ENCODE data around the gene SPTBN1. TPM values are rescaled to one million over a fixed set of nuclear protein-coding genes. Genes with fewer than 3 reads are reported as not detected.
"Not testable (repeated sequence)": the region's sequence is repeated elsewhere in the genome, so short reads cannot be mapped to it uniquely, and the experiment has no call there.

The SPTBN1 gene
- total and polyA plus RNA-seq, 4 experiments from 2014 or later, result 2.9 to 121 (median 87.3) TPM

- CTCF ChIA-PET (ENCODE audit: partially characterized antibody), result interaction anchor here (0.6 to 1.0 kb wide), 2 partner anchors 10 to 23 kb away, joined by 3 read pairs; no protein-coding TSS in a partner anchor
- no peak overlapping the region for H3K27ac ChIP-seq (ENCODE audit: low read depth, low read length)
- no peaks in the 10 kb centered on the region for H3K4me1 ChIP-seq (ENCODE audit: insufficient read depth, low read length)
Measured at GRCh38 chr2:54479424-54479823, 23.3 kb downstream of the SPTBN1 start.

GRCh38 chr2:54480025-54480424, 23.9 kb downstream of the SPTBN1 start:
- no peak overlapping the region for H3K27ac ChIP-seq (ENCODE audit: low read depth, low read length)
- Mint-ChIP-seq H3K36me3 (no peaks in the 10 kb centered on the region), H3K4me1 (peaks cover 0 to 6% (median 0%) of the 10 kb centered on the region in 4 donors), H3K27ac (no peak overlapping the region), H3K4me3 (no peak overlapping the region), H3K9me3 (peaks cover 0 to 13% (median 2%) of the 10 kb centered on the region in 8 donors), H3K27me3 (peaks cover 0 to 2% of the 10 kb centered on the region in 2 donors)
- intact Hi-C loops (cut with micrococcal nuclease), result no loop called here
- no peaks in the 10 kb centered on the region for H3K27me3 ChIP-seq (ENCODE audit: insufficient read depth, low read length)
- ChIA-PET POLR2A (ENCODE audit: partially characterized antibody) (no interaction called here), CTCF (ENCODE audit: partially characterized antibody) (interaction anchor here (1.0 kb wide), 1 partner anchor 23 kb away, joined by 3 read pairs; no protein-coding TSS in a partner anchor)
- H3K9me3 ChIP-seq (ENCODE audit: control insufficient read depth in 1 of 2, low read length in 2 of 2), result no peaks in the 10 kb centered on the region
- no peak overlapping the region for H3K4me3 ChIP-seq (ENCODE audit: low read length in 2 of 2)
- DNase-seq, result no peak
- no peaks in the 10 kb centered on the region for H3K4me1 ChIP-seq (ENCODE audit: insufficient read depth, low read length)
- H3K36me3 ChIP-seq (ENCODE audit: insufficient read depth, low read length), result no peaks in the 10 kb centered on the region

More at GRCh38 chr2:54479424-54479823, 23.3 kb downstream of the SPTBN1 start:
- Histone ChIP-seq H3K36me3 (ENCODE audit: insufficient read depth, low read length) (no peaks in the 10 kb centered on the region), H3K27me3 (ENCODE audit: insufficient read depth, low read length) (no peaks in the 10 kb centered on the region), H3K9me3 (ENCODE audit: control insufficient read depth in 1 of 2, low read length in 2 of 2) (no peaks in the 10 kb centered on the region), H3K4me3 (ENCODE audit: low read length in 2 of 2) (no peak overlapping the region)
- POLR2A ChIA-PET (ENCODE audit: partially characterized antibody), result no interaction called here
- intact Hi-C loops (cut with micrococcal nuclease), result no loop called here
- Mint-ChIP-seq H3K9me3 (peaks cover 0 to 7% (median under 1%) of the 10 kb centered on the region in 8 donors), H3K27ac (no peak overlapping the region), H3K4me1 (peaks cover 0 to 6% (median 0%) of the 10 kb centered on the region in 4 donors), H3K27me3 (peaks cover 0 to 2% of the 10 kb centered on the region in 2 donors), H3K4me3 (no peak overlapping the region), H3K36me3 (no peaks in the 10 kb centered on the region)
- no peak for DNase-seq

GRCh38 chr2:54481686-54482085, 25.6 kb downstream of the SPTBN1 start:
- H3K36me3 Mint-ChIP-seq, result no peaks in the 10 kb centered on the region
- intact Hi-C loops (cut with micrococcal nuclease), result no loop called here
- Histone ChIP-seq H3K27ac (ENCODE audit: low read depth, low read length) (no peak overlapping the region), H3K4me3 (ENCODE audit: low read length in 2 of 2) (no peak overlapping the region), H3K27me3 (ENCODE audit: insufficient read depth, low read length) (no peaks in the 10 kb centered on the region), H3K9me3 (ENCODE audit: control insufficient read depth in 1 of 2, low read length in 2 of 2) (no peaks in the 10 kb centered on the region), H3K36me3 (ENCODE audit: insufficient read depth, low read length) (no peaks in the 10 kb centered on the region), H3K4me1 (ENCODE audit: insufficient read depth, low read length) (no peaks in the 10 kb centered on the region)
- CTCF ChIA-PET (ENCODE audit: partially characterized antibody), result no interaction called here
- peaks cover 0 to 2% of the 10 kb centered on the region in 2 donors for H3K27me3 Mint-ChIP-seq
- no peak overlapping the region for H3K4me3 Mint-ChIP-seq
- H3K9me3 Mint-ChIP-seq, result peaks cover 0 to 13% (median 3%) of the 10 kb centered on the region in 8 donors
- H3K4me1 Mint-ChIP-seq, result peaks cover 0 to 6% (median 0%) of the 10 kb centered on the region in 4 donors
- no peak for DNase-seq
- no peak overlapping the region for H3K27ac Mint-ChIP-seq
- POLR2A ChIA-PET (ENCODE audit: partially characterized antibody), result interaction anchor here (0.6 kb wide), 1 partner anchor 36 kb away, joined by 4 read pairs; no protein-coding TSS in a partner anchor

- no peaks in the 10 kb centered on the region for H3K4me1 Mint-ChIP-seq
- peaks cover 0 to 2% of the 10 kb centered on the region in 2 donors for H3K27me3 Mint-ChIP-seq
- Histone ChIP-seq H3K27me3 (ENCODE audit: insufficient read depth, low read length) (no peaks in the 10 kb centered on the region), H3K4me3 (ENCODE audit: low read length in 2 of 2) (no peak overlapping the region), H3K27ac (ENCODE audit: low read depth, low read length) (no peak overlapping the region), H3K9me3 (ENCODE audit: control insufficient read depth in 1 of 2, low read length in 2 of 2) (no peaks in the 10 kb centered on the region), H3K36me3 (ENCODE audit: insufficient read depth, low read length) (no peaks in the 10 kb centered on the region), H3K4me1 (ENCODE audit: insufficient read depth, low read length) (no peaks in the 10 kb centered on the region)
- no peak for DNase-seq
- peaks cover 0 to 13% (median 3%) of the 10 kb centered on the region in 8 donors for H3K9me3 Mint-ChIP-seq
- CTCF ChIA-PET (ENCODE audit: partially characterized antibody), result no interaction called here
- intact Hi-C loops (cut with micrococcal nuclease), result no loop called here
- no peak overlapping the region for H3K27ac Mint-ChIP-seq
- H3K4me3 Mint-ChIP-seq, result no peak overlapping the region
- POLR2A ChIA-PET (ENCODE audit: partially characterized antibody), result no interaction called here
- no peaks in the 10 kb centered on the region for H3K36me3 Mint-ChIP-seq
Measured at GRCh38 chr2:54482715-54483114, 26.6 kb downstream of the SPTBN1 start.

DNA sequence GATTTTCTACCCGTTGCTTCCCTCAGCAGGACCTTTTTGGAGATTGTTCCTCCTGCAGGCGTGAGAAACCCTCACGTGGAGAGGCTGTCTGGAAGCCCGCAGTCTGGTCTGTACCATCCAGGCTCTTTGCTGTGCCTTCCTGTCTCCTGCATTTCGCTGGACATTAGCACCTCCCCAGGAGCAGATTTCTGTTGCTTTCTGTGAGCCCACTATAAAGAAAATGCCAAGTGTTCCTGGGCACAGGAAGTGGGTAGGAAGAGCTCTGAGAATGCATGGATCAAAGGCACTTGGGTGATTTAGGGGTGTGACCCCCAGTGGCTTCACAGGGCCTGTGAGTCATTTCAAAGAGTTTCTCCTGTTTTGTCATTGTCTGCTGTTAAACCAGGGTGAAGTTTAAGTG, 27.3 kb downstream of the SPTBN1 start:
- intact Hi-C loops (cut with micrococcal nuclease), result no loop called here
- H3K9me3 Mint-ChIP-seq, result peaks cover 0 to 13% (median 3%) of the 10 kb centered on the region in 8 donors
- CTCF ChIA-PET (ENCODE audit: partially characterized antibody), result no interaction called here

GRCh38 chr2:54485756-54486155, 29.6 kb downstream of the SPTBN1 start:
- H3K4me3 Mint-ChIP-seq; H3K27me3 Mint-ChIP-seq; POLR2A ChIA-PET (ENCODE audit: partially characterized antibody); H3K4me1 Mint-ChIP-seq; DNase-seq; H3K4me3 ChIP-seq (ENCODE audit: low read length in 2 of 2); H3K36me3 ChIP-seq (ENCODE audit: insufficient read depth, low read length); H3K36me3 Mint-ChIP-seq; H3K9me3 ChIP-seq (ENCODE audit: control insufficient read depth in 1 of 2, low read length in 2 of 2); CTCF ChIA-PET (ENCODE audit: partially characterized antibody); intact Hi-C loops (cut with micrococcal nuclease); H3K27ac ChIP-seq (ENCODE audit: low read depth, low read length); H3K9me3 Mint-ChIP-seq; H3K27me3 ChIP-seq (ENCODE audit: insufficient read depth, low read length); H3K4me1 ChIP-seq (ENCODE audit: insufficient read depth, low read length); H3K27ac Mint-ChIP-seq: not testable (repeated sequence)

More for the DNA sequence above, 27.3 kb downstream of the SPTBN1 start:
- Mint-ChIP-seq H3K27ac (no peak overlapping the region), H3K4me3 (no peak overlapping the region), H3K36me3 (no peaks in the 10 kb centered on the region), H3K4me1 (no peaks in the 10 kb centered on the region), H3K27me3 (peaks cover 0 to 1% of the 10 kb centered on the region in 2 donors)
- no peak for DNase-seq
- POLR2A ChIA-PET (ENCODE audit: partially characterized antibody), result no interaction called here
- H3K27me3 ChIP-seq (ENCODE audit: insufficient read depth, low read length), result no peaks in the 10 kb centered on the region
- H3K9me3 ChIP-seq (ENCODE audit: control insufficient read depth in 1 of 2, low read length in 2 of 2), result no peaks in the 10 kb centered on the region
- no peak overlapping the region for H3K4me3 ChIP-seq (ENCODE audit: low read length in 2 of 2)
- H3K27ac ChIP-seq (ENCODE audit: low read depth, low read length), result no peak overlapping the region
- no peaks in the 10 kb centered on the region for H3K4me1 ChIP-seq (ENCODE audit: insufficient read depth, low read length)
- no peaks in the 10 kb centered on the region for H3K36me3 ChIP-seq (ENCODE audit: insufficient read depth, low read length)

- Histone ChIP-seq H3K27me3 (ENCODE audit: insufficient read depth, low read length) (no peaks in the 10 kb centered on the region), H3K4me3 (ENCODE audit: low read length in 2 of 2) (no peak overlapping the region), H3K36me3 (ENCODE audit: insufficient read depth, low read length) (no peaks in the 10 kb centered on the region), H3K27ac (ENCODE audit: low read depth, low read length) (no peak overlapping the region), H3K9me3 (ENCODE audit: control insufficient read depth in 1 of 2, low read length in 2 of 2) (no peaks in the 10 kb centered on the region), H3K4me1 (ENCODE audit: insufficient read depth, low read length) (no peaks in the 10 kb centered on the region)
- H3K27ac Mint-ChIP-seq, result no peak overlapping the region
- peaks cover 3 to 10% of the 10 kb centered on the region in 2 donors for H3K27me3 Mint-ChIP-seq
- no peak for DNase-seq
- ChIA-PET POLR2A (ENCODE audit: partially characterized antibody) (no interaction called here), CTCF (ENCODE audit: partially characterized antibody) (interaction anchor here (0.7 kb wide), 1 partner anchor 19 kb away, joined by 4 read pairs; no protein-coding TSS in a partner anchor)
- no peaks in the 10 kb centered on the region for H3K4me1 Mint-ChIP-seq
- H3K4me3 Mint-ChIP-seq, result no peak overlapping the region
- peaks cover 0 to 9% (median 4%) of the 10 kb centered on the region in 8 donors for H3K9me3 Mint-ChIP-seq
- intact Hi-C loops (cut with micrococcal nuclease), result no loop called here
- H3K36me3 Mint-ChIP-seq, result no peaks in the 10 kb centered on the region
Measured at GRCh38 chr2:54486766-54487165, 30.6 kb downstream of the SPTBN1 start.
